Hematopoietic multipotent progenitor cell treated with erythropoietin and hydrocortisone succinate and interleukin-3 and kit ligand, for 17 days (in vitro differentiated cells): ENCODE results near the gene ACAP2.
"Not testable (repeated sequence)": the region's sequence is repeated elsewhere in the genome, so short reads cannot be mapped to it uniquely, and the experiment has no call there.

ENCODE experiments used
- DNase-seq: peaks from one replicate; pipeline ENCODE4 v3.0.0-alpha.2; 2015; ENCODE audit warnings: low spot score

ACAP2 gene

GRCh38 chr3:195241592-195242355 is 201.0 kb downstream of the ACAP2 start:
- no peak for DNase-seq

- no peak for DNase-seq
Observed at GRCh38 chr3:195240939-195241338, 201.9 kb downstream of the ACAP2 start.

GRCh38 chr3:195240171-195240701 is 202.6 kb downstream of the ACAP2 start:
- DNase-seq: no peak

GRCh38 chr3:195239121-195239520 is 203.7 kb downstream of the ACAP2 start:
- no peak for DNase-seq

- no peak for DNase-seq
Observed at GRCh38 chr3:195238586-195239118, 204.2 kb downstream of the ACAP2 start.

GRCh38 chr3:195238081-195238571 is 204.7 kb downstream of the ACAP2 start:
- no peak for DNase-seq

- DNase-seq: no peak
Observed at GRCh38 chr3:195236801-195237570, 205.8 kb downstream of the ACAP2 start.

GRCh38 chr3:195236076-195236798 is 206.6 kb downstream of the ACAP2 start:
- DNase-seq: no peak

GRCh38 chr3:195230244-195230643 is 212.6 kb downstream of the ACAP2 start:
- DNase-seq: no peak

- not testable (repeated sequence) for DNase-seq
Observed at GRCh38 chr3:195228886-195229285, 213.9 kb downstream of the ACAP2 start.

- DNase-seq: no peak
Observed at GRCh38 chr3:195227871-195228270, 214.9 kb downstream of the ACAP2 start.

GRCh38 chr3:195226900-195227447 is 215.8 kb downstream of the ACAP2 start:
- DNase-seq: no peak

GRCh38 chr3:195226445-195226844 is 216.4 kb downstream of the ACAP2 start:
- no peak for DNase-seq

- no peak for DNase-seq
Observed at GRCh38 chr3:195224980-195225580, 217.7 kb downstream of the ACAP2 start.
